A549 (cell line): Measurements from ENCODE around the gene PRAME. TPM values are rescaled to one million over a fixed set of nuclear protein-coding genes. Genes with fewer than 3 reads are reported as not detected.

ENCODE experiments used
- ATAC-seq, 2 experiments: fragments of 200-7000 bp in 1 of 2; fragments of >200 bp in 1 of 2; cut with Nextera tagmentation in 1 of 2; cut with Tn5 transposase in 1 of 2; 3 replicates each; pipeline versions ENCODE4 v1.8.0 to v1.9.1; 2018 to 2020; ENCODE audit warnings: mild to moderate bottlenecking in 1 of 2, moderate library complexity in 1 of 2
- CTCF ChIA-PET: fragments of 300-600 bp; sonication (Branson Sonifier 250); formaldehyde crosslinking; extraction: SDS; loops from one replicate; lab custom pipeline; 2021; ENCODE audit warnings: antibody characterized with exemption, inconsistent platforms; lab: Yijun Ruan, JAX
- POLR2A ChIA-PET: fragments of 350-600 bp; formaldehyde crosslinking; extraction: SDS; loops from one replicate; lab custom pipeline; 2021; ENCODE audit warnings: antibody characterized with exemption, inconsistent platforms; lab: Yijun Ruan, JAX
- DNase-seq, 2 experiments: peaks; one replicate each; pipeline versions ENCODE4 v3.0.0 to v3.0.0-alpha.2; 2011 to 2016; ENCODE audit warnings: low read depth in 1 of 2, low spot score in 1 of 2
- FAIRE-seq: peaks from 2 replicates; lab custom pipeline; 2011; peaks lifted over from hg19 to GRCh38; lab: Jason Lieb, UNC
- H3K27ac ChIP-seq, 2 experiments: fragments of >200 bp; sonication (Bioruptor Twin); formaldehyde crosslinking; 3 replicates each; pipeline ENCODE4 v1.5.1; 2016 to 2017
- H3K4me1 ChIP-seq: fragments of >200 bp; sonication (Bioruptor Twin); formaldehyde crosslinking; 3 replicates; pipeline ENCODE4 v1.6.1; 2016
- H3K4me2 ChIP-seq: fragments of >200 bp; sonication (Bioruptor Twin); formaldehyde crosslinking; 3 replicates; pipeline ENCODE4 v1.6.1; 2016
- H3K4me3 ChIP-seq: fragments of >200 bp; sonication (Bioruptor Twin); formaldehyde crosslinking; 3 replicates; pipeline ENCODE4 v1.5.1; 2016
- H3K9me3 ChIP-seq: fragments of >200 bp; sonication (Bioruptor Twin); formaldehyde crosslinking; 3 replicates; pipeline ENCODE4 v1.6.1; 2016
- BHLHE40 ChIP-seq: IDR thresholded peaks from 2 replicates; pipeline ENCODE4 v1.6.1; 2012; ENCODE audit warnings: low read depth, low read length, inconsistent platforms
- CBX2 ChIP-seq: fragments of 200-600 bp; sonication (generic); IDR thresholded peaks from 2 replicates; pipeline ENCODE4 v1.6.1; 2016; ENCODE audit warnings: low read depth, mild to moderate bottlenecking, borderline replicate concordance
- CHD4 ChIP-seq: fragments of 200-600 bp; sonication (generic); IDR thresholded peaks from 2 replicates; pipeline ENCODE4 v1.6.1; 2016; ENCODE audit warnings: antibody characterized with exemption, mild to moderate bottlenecking, borderline replicate concordance
- GATA3 ChIP-seq: IDR thresholded peaks from 2 replicates; pipeline ENCODE4 v1.6.1; 2012; ENCODE audit warnings: borderline replicate concordance
- MYC ChIP-seq: IDR thresholded peaks from 2 replicates; pipeline ENCODE4 v1.6.1; 2012; ENCODE audit warnings: mild to moderate bottlenecking, inconsistent platforms, low read length, improper control_type of control experiment, borderline replicate concordance
- NFE2L2 ChIP-seq: fragments of 150-350 bp; conservative IDR thresholded peaks from 2 replicates; pipeline ENCODE4 v1.6.1; 2014; ENCODE audit warnings: low read length
- POLR2AphosphoS2 ChIP-seq: conservative IDR thresholded peaks from 2 replicates; pipeline ENCODE4 v1.6.1; 2012; ENCODE audit warnings: low read length, improper control_type of control experiment, inconsistent platforms
- RAD21 ChIP-seq, 2 experiments: fragments of >200 bp in 1 of 2; sonication (Bioruptor Twin) in 1 of 2; formaldehyde crosslinking in 1 of 2; IDR thresholded peaks in 1 of 2; conservative IDR thresholded peaks in 1 of 2; 2 replicates in 1 of 2; 3 replicates in 1 of 2; pipeline ENCODE4 v1.6.1; 2012 to 2018; ENCODE audit warnings: inconsistent platforms in 1 of 2
- RARB ChIP-seq: fragments of 250-450 bp; sonication (Bioruptor Pico); IDR thresholded peaks from 2 replicates; pipeline ENCODE4 v1.8.0; 2021; ENCODE audit warnings: mild to moderate bottlenecking, moderate library complexity
- RCOR1 ChIP-seq: fragments of 150-350 bp; IDR thresholded peaks from 2 replicates; pipeline ENCODE4 v1.6.1; 2014; ENCODE audit warnings: antibody characterized with exemption, low read length, low read depth
- RNF2 ChIP-seq: fragments of 200-600 bp; sonication (generic); IDR thresholded peaks from 2 replicates; pipeline ENCODE4 v1.6.1; 2016; ENCODE audit warnings: low read depth, mild to moderate bottlenecking, antibody characterized with exemption, moderate library complexity, borderline replicate concordance
- SMC3 ChIP-seq: fragments of >200 bp; sonication (Bioruptor Twin); formaldehyde crosslinking; IDR thresholded peaks from 3 replicates; pipeline ENCODE4 v1.6.1; 2018; ENCODE audit warnings: inconsistent platforms
- ZC3H11A ChIP-seq: fragments of 450-650 bp; IDR thresholded peaks from 2 replicates; pipeline ENCODE4 v1.6.1; 2014; ENCODE audit warnings: antibody characterized with exemption, mild to moderate bottlenecking
- WGBS: methylation state at CpG from one replicate; pipeline ENCODE4 v1.1.6; 2017; ENCODE audit errors: missing lambda C conversion rate; 5-methylcytosine and 5-hydroxymethylcytosine counted together
- polyA plus RNA-seq, 4 experiments: library from polyadenylated mRNA; depleted of rRNA in 3 of 4; stranded (reverse); fragments of >200 nt; fragmentation: RNase III in 1 of 4; extraction: RNeasy Plus Mini Kit Qiagen cat#74134 plus additional on column Dnase treatment in 1 of 4; gene quantifications; 2 replicates in 3 of 4; 3 replicates in 1 of 4; pipeline ENCODE4 v1.2.3, GENCODE V29; 2011 to 2017
- TF ChIP-seq, protein P1 (sequence below): fragments of 150-350 bp; IDR thresholded peaks from 2 replicates; pipeline ENCODE4 v1.6.1; 2014; ENCODE audit warnings: low read depth, mild to moderate bottlenecking, low read length
- TF ChIP-seq, protein P2 (sequence below): fragments of 250-450 bp; sonication (Bioruptor Pico); IDR thresholded peaks from 2 replicates; pipeline ENCODE4 v1.5.0; 2020; ENCODE audit warnings: low read depth, mild to moderate bottlenecking, moderate library complexity
- TF ChIP-seq, protein P3 (sequence below): fragments of >200 bp; sonication (Bioruptor Twin); formaldehyde crosslinking; IDR thresholded peaks from 3 replicates; pipeline ENCODE4 v1.5.1; 2016
- TF ChIP-seq, protein P4 (sequence below): fragments of >200 bp; sonication (Bioruptor Twin); formaldehyde crosslinking; IDR thresholded peaks from 3 replicates; pipeline ENCODE4 v1.6.1; 2016

Gene PRAME
- polyA plus RNA-seq, 2 of the 4 experiments (the other 2 are of a cell fraction), result 130 to 173 TPM

DNA sequence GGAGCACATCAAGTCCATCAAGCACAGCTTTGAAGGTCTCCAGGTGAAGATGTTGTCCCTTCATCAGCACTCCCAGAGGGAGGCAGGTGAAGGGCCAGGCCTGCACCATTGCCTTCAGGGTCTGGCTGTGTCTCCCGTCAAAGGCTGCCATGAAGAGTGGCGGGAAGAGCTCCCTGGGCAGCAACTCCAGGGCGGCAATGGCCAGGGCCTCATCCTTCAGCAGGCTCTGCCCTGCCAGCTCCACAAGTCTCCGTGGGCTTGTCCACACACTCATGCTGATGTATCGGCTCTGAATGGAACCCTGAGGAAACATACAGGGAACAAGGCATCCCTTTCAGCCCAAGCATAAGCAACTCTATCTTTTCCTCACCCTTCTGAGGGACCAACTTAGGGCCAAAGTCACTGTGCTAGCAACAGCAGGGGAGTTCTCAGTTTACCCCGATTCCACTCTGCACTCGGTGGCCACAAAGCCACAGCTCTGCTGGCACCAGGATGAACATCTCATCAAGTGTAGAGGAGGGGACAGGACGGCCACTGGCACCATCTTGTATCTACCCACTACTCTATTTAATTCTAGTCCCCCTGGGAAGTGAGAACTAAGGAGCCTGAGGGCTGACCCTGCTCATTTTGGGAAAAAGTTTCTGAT, 8.2 kb downstream of the PRAME start:
- H3K9me3 ChIP-seq, result no peaks in the 10 kb centered on the region

DNA sequence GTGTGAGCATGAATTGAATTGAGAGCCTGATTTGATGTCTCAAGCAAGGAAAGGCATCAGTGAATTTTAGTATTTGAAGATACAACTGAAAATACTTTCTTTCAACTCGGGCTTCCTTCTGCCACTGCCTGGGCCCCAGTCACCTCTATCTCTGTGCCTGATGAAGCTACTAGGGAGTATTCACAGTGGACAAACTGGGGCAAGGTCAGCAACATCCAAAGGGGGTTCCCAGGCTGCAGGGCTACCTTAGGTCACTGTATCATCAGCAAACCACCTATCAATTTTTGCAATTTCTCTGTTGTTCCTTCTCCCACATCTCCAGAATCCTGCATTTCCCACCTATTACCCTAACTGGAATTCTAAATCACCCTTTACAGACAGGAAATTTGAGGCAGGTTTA, 10.2 kb downstream of the PRAME start:
- H3K4me1 ChIP-seq, result peaks cover 7% of the 10 kb centered on the region; the same call in 1 of the 3 replicates
- TF ChIP-seq, protein P1, sequence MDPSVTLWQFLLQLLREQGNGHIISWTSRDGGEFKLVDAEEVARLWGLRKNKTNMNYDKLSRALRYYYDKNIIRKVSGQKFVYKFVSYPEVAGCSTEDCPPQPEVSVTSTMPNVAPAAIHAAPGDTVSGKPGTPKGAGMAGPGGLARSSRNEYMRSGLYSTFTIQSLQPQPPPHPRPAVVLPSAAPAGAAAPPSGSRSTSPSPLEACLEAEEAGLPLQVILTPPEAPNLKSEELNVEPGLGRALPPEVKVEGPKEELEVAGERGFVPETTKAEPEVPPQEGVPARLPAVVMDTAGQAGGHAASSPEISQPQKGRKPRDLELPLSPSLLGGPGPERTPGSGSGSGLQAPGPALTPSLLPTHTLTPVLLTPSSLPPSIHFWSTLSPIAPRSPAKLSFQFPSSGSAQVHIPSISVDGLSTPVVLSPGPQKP, result no peak
- TF ChIP-seq CBX2 (no peak), BHLHE40 (no peak), MYC (no peak), GATA3 (no peak), RCOR1 (no peak), RARB (CRISPR knock-in tag) (no peak), ZC3H11A (no peak)
- TF ChIP-seq, protein P2, sequence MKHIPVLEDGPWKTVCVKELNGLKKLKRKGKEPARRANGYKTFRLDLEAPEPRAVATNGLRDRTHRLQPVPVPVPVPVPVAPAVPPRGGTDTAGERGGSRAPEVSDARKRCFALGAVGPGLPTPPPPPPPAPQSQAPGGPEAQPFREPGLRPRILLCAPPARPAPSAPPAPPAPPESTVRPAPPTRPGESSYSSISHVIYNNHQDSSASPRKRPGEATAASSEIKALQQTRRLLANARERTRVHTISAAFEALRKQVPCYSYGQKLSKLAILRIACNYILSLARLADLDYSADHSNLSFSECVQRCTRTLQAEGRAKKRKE (CRISPR knock-in tag), result no peak
- TF ChIP-seq, all 56 proteins: peak for 0
- ChIA-PET CTCF (interaction anchor here (1.0 kb wide), 1 partner anchor 10 kb away, joined by 3 read pairs; the partner anchor contains the start of gene PRAME), POLR2A (interaction anchor here (2.1 kb wide), 1 partner anchor 29 kb away, joined by 9 read pairs; the partner anchor contains the start of gene ZNF280A)
- ATAC-seq, result no peak
- Histone ChIP-seq H3K9me3 (no peaks in the 10 kb centered on the region), H3K27ac (no peak overlapping the region), H3K4me2 (no peak overlapping the region), H3K4me3 (no peak overlapping the region)
- no peak for DNase-seq
- FAIRE-seq, result no peak
- WGBS, result 78% methylated on average over 1 of the region's 1 CpG

More for the DNA sequence above, 8.2 kb downstream of the PRAME start:
- ATAC-seq (no peak), FAIRE-seq (no peak), DNase-seq (no peak)
- Histone ChIP-seq H3K4me2 (no peak overlapping the region), H3K27ac (no peak overlapping the region), H3K4me3 (no peak overlapping the region), H3K4me1 (peaks cover 27% of the 10 kb centered on the region; the same call in 2 of the 3 replicates)
- POLR2A ChIA-PET, result no interaction called here
- TF ChIP-seq RNF2, result no peak
- TF ChIP-seq POLR2AphosphoS2, result no peak
- no peak for TF ChIP-seq MYC
- TF ChIP-seq, protein P3, sequence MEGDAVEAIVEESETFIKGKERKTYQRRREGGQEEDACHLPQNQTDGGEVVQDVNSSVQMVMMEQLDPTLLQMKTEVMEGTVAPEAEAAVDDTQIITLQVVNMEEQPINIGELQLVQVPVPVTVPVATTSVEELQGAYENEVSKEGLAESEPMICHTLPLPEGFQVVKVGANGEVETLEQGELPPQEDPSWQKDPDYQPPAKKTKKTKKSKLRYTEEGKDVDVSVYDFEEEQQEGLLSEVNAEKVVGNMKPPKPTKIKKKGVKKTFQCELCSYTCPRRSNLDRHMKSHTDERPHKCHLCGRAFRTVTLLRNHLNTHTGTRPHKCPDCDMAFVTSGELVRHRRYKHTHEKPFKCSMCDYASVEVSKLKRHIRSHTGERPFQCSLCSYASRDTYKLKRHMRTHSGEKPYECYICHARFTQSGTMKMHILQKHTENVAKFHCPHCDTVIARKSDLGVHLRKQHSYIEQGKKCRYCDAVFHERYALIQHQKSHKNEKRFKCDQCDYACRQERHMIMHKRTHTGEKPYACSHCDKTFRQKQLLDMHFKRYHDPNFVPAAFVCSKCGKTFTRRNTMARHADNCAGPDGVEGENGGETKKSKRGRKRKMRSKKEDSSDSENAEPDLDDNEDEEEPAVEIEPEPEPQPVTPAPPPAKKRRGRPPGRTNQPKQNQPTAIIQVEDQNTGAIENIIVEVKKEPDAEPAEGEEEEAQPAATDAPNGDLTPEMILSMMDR, result no peak
- no peak for TF ChIP-seq CBX2
- TF ChIP-seq SMC3, result no peak
- TF ChIP-seq, protein P4, sequence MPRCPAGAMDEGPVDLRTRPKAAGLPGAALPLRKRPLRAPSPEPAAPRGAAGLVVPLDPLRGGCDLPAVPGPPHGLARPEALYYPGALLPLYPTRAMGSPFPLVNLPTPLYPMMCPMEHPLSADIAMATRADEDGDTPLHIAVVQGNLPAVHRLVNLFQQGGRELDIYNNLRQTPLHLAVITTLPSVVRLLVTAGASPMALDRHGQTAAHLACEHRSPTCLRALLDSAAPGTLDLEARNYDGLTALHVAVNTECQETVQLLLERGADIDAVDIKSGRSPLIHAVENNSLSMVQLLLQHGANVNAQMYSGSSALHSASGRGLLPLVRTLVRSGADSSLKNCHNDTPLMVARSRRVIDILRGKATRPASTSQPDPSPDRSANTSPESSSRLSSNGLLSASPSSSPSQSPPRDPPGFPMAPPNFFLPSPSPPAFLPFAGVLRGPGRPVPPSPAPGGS, result no peak
- TF ChIP-seq CHD4, result no peak
- TF ChIP-seq RARB (CRISPR knock-in tag), result no peak
- TF ChIP-seq NFE2L2, result no peak
- TF ChIP-seq RAD21 (conservative IDR thresholded peaks at IDR 0.05 in 1 of 2, IDR thresholded peaks at IDR 0.05 in 1 of 2), result no peak
- 96% methylated on average over 4 of the region's 8 CpGs for WGBS
- CTCF ChIA-PET, result interaction anchor here (1.4 to 1.9 kb wide), 2 partner anchors 8 to 9 kb away, joined by 4 to 7 read pairs; partner anchors contain the start of gene PRAME
